ENCODE data around the gene GMIP. TPM values are rescaled to one million over a fixed set of nuclear protein-coding genes. Genes with fewer than 3 reads are reported as not detected.

The GMIP gene
- total RNA-seq, 1 experiment from 2014 or later = 17.3 TPM

DNA sequence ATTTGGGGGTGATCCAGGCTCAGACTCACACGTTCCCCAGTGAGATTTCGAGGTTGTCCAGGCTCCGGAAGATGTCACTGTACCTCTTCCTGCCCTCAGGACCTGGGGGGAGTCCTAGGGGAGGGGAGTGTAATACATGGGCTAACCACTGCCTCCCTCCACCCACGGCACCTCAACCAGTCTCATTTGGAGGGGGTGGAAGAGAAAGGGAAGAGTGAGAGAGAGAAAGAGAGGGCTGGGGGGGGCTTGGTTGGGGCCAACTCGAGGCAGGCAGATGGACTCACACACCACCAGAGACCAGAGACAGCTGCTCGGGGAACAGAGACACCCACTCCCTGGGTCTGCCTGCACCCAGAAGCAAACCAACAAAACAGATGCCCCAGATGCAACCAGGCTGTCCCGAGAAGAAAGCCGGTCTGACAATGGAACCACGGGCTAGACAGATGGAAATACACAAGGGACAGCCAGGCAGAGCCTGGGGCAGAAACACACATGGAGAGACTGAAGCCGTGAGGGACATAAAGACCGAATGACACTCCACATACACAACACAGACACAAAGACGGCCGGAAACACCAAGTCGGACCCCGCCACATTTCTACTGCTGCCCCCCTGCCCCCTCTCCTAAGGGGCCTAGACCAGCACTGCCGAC lies 825 bp downstream of the GMIP start:
- Mint-ChIP-seq H3K9me3 (ENCODE audit: low read depth, unreplicated experiment) (no peaks in the 10 kb centered on the region), H3K27me3 (ENCODE audit: unreplicated experiment) (no peaks in the 10 kb centered on the region), H3K4me3 (ENCODE audit: low read depth, unreplicated experiment) (peak overlapping the region; percentile 87), H3K36me3 (ENCODE audit: insufficient read depth, unreplicated experiment) (peaks cover 26% of the 10 kb centered on the region), H3K27ac (ENCODE audit: unreplicated experiment) (peak overlapping the region; percentile 67), H3K4me1 (ENCODE audit: low read depth, unreplicated experiment) (peaks cover 8% of the 10 kb centered on the region)
- CTCF ChIA-PET = no interaction called here
- TF ChIP-seq, protein P1, sequence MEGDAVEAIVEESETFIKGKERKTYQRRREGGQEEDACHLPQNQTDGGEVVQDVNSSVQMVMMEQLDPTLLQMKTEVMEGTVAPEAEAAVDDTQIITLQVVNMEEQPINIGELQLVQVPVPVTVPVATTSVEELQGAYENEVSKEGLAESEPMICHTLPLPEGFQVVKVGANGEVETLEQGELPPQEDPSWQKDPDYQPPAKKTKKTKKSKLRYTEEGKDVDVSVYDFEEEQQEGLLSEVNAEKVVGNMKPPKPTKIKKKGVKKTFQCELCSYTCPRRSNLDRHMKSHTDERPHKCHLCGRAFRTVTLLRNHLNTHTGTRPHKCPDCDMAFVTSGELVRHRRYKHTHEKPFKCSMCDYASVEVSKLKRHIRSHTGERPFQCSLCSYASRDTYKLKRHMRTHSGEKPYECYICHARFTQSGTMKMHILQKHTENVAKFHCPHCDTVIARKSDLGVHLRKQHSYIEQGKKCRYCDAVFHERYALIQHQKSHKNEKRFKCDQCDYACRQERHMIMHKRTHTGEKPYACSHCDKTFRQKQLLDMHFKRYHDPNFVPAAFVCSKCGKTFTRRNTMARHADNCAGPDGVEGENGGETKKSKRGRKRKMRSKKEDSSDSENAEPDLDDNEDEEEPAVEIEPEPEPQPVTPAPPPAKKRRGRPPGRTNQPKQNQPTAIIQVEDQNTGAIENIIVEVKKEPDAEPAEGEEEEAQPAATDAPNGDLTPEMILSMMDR (IDR thresholded peaks at IDR 0.05; ENCODE audit: unreplicated experiment) = no peak
- DNase-seq = no peak
- no TSS peak for BruUV-seq (replicated peaks)
- intact Hi-C loops (cut with micrococcal nuclease; ENCODE audit: unreplicated experiment) = no loop called here

DNA sequence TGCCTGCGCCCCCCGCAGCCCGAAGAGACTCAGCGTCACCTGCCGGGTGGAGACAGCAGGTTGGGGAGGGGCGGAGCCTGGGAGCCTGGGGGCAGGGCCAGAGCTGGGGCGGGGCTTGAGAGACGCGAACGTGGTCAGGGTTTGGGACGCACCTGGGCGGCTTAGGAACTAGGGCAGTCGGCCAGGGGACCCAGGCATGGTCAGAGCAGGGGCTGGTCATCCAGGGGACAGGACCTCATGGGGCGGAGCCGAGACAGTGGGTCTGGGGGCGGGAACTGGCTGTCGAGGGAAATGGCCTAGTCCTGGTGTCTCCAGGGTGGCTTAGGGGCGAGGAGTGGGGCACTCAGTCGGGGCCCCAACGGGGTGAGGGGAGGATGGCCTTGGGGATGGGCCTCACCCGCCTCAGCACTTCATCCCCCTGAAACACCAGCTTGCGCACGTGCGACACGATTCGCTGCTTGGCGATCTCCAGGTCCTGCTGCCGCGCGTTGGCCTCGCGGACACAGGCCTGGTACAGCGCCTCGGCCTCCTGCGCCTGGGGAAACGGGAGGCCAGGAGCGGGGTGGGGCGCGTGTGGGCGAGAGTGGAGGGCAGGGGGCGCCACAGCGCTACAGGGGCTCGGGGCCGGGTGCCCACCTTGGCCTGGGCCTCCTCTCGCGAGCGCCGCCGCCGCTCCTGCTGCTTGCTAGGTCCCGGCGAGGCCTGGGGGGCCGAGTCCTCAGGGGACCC lies 5.8 kb downstream of the GMIP start:
- no TSS peak for BruUV-seq (replicated peaks)
- intact Hi-C loops (cut with micrococcal nuclease; ENCODE audit: unreplicated experiment) = no loop called here
- Mint-ChIP-seq H3K4me1 (ENCODE audit: low read depth, unreplicated experiment) (peaks cover 7% of the 10 kb centered on the region), H3K36me3 (ENCODE audit: insufficient read depth, unreplicated experiment) (peaks cover 22% of the 10 kb centered on the region), H3K27me3 (ENCODE audit: unreplicated experiment) (no peaks in the 10 kb centered on the region), H3K27ac (ENCODE audit: unreplicated experiment) (no peak overlapping the region), H3K4me3 (ENCODE audit: low read depth, unreplicated experiment) (no peak overlapping the region), H3K9me3 (ENCODE audit: low read depth, unreplicated experiment) (no peaks in the 10 kb centered on the region)
- TF ChIP-seq, protein P1 (IDR thresholded peaks at IDR 0.05; ENCODE audit: unreplicated experiment) = no peak
- no peak for DNase-seq
- CTCF ChIA-PET = no interaction called here

DNA sequence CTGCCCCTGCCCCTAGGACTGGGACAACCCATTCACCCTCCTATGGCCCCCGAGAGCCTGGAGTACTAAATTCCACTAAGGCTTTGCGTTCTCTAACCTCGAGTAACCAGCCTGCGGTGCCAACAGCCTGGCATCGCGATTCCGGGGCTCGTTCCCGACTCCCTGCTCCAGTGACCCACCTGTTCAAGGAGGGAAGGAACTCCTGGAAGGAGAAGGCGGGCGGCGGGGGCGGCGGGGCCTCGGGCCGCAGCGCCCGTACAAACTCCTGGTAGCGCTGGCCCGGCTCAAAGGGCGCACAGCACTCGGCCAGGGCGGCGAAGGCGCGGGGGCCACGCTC lies 6.3 kb downstream of the GMIP start:
- CTCF ChIA-PET = no interaction called here
- Mint-ChIP-seq H3K4me3 (ENCODE audit: low read depth, unreplicated experiment) (no peak overlapping the region), H3K4me1 (ENCODE audit: low read depth, unreplicated experiment) (peaks cover 2% of the 10 kb centered on the region), H3K36me3 (ENCODE audit: insufficient read depth, unreplicated experiment) (peaks cover 17% of the 10 kb centered on the region), H3K27me3 (ENCODE audit: unreplicated experiment) (no peaks in the 10 kb centered on the region), H3K9me3 (ENCODE audit: low read depth, unreplicated experiment) (no peaks in the 10 kb centered on the region), H3K27ac (ENCODE audit: unreplicated experiment) (no peak overlapping the region)
- DNase-seq = no peak
- intact Hi-C loops (cut with micrococcal nuclease; ENCODE audit: unreplicated experiment) = no loop called here
- BruUV-seq (replicated peaks) = no TSS peak
- TF ChIP-seq, protein P1 (IDR thresholded peaks at IDR 0.05; ENCODE audit: unreplicated experiment) = no peak

DNA sequence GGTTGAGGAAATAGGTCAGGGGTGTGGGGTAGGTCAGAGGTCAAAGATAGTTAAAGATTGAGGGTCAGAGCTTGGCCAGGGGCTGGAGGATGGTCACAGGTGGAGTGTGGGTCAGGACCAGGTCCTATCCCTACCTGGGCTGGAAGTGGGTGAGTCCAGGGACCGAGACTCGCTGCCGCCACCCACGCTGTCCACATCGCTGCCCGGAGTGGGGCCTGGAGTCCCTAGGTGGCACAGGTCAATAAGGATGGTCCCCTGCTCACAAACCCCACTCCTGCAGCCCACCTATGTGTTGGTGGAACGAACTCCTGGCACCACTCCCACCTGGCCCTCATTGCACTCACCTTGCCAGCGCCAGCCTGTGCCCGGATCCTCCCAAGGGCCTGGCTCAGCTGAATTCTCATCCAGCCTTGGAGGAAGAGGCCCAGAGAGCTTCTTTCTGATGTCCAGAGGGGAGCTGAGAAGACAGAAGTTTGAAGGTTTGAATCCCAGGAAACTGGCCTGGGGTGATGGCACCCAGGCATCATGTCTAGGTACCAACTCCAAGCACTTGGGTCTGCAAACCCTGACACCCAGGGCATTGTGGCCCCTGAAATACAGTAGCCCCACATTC lies 6.8 kb downstream of the GMIP start:
- TF ChIP-seq, protein P1 (IDR thresholded peaks at IDR 0.05; ENCODE audit: unreplicated experiment) = no peak
- intact Hi-C loops (cut with micrococcal nuclease; ENCODE audit: unreplicated experiment) = no loop called here
- no peak for DNase-seq
- no peak overlapping the region for H3K4me3 Mint-ChIP-seq (ENCODE audit: low read depth, unreplicated experiment)
- peaks cover 13% of the 10 kb centered on the region for H3K36me3 Mint-ChIP-seq (ENCODE audit: insufficient read depth, unreplicated experiment)
- H3K27ac Mint-ChIP-seq (ENCODE audit: unreplicated experiment) = no peak overlapping the region
- no TSS peak for BruUV-seq (replicated peaks)
- CTCF ChIA-PET = no interaction called here
- no peaks in the 10 kb centered on the region for H3K4me1 Mint-ChIP-seq (ENCODE audit: low read depth, unreplicated experiment)
- H3K27me3 Mint-ChIP-seq (ENCODE audit: unreplicated experiment) = no peaks in the 10 kb centered on the region
- no peaks in the 10 kb centered on the region for H3K9me3 Mint-ChIP-seq (ENCODE audit: low read depth, unreplicated experiment)
